Measurements from ENCODE around the gene FAM149B1.

DNA sequence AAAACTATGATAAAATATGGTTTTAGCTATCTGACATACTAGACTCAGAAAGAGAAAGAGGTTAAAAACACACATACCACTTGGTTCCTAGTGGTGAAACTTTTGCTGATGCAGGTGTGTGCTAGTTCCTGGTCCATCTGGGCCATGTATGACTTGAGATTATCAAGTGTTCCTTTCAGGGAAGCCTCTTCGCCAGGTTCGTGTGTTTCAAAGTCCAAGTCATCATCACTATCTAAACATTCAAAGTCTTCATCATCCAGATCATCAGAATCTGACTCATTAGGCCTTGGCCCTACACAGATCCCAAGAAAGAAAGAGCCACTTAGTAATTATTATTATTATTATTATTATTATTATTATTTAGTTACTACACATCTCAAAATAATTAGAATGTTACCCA, 31.3 kb upstream of the FAM149B1 start:
- TF ChIP-seq POLR2A (IDR thresholded peaks at IDR 0.05), result no peak
- TF ChIP-seq, protein P1, sequence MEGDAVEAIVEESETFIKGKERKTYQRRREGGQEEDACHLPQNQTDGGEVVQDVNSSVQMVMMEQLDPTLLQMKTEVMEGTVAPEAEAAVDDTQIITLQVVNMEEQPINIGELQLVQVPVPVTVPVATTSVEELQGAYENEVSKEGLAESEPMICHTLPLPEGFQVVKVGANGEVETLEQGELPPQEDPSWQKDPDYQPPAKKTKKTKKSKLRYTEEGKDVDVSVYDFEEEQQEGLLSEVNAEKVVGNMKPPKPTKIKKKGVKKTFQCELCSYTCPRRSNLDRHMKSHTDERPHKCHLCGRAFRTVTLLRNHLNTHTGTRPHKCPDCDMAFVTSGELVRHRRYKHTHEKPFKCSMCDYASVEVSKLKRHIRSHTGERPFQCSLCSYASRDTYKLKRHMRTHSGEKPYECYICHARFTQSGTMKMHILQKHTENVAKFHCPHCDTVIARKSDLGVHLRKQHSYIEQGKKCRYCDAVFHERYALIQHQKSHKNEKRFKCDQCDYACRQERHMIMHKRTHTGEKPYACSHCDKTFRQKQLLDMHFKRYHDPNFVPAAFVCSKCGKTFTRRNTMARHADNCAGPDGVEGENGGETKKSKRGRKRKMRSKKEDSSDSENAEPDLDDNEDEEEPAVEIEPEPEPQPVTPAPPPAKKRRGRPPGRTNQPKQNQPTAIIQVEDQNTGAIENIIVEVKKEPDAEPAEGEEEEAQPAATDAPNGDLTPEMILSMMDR (IDR thresholded peaks at IDR 0.05), result no peak
